Stimulated activated CD8-positive, alpha-beta memory T cell treated with anti-CD3 and anti-CD28 coated beads, Interleukin-4, amount 100 ng/mL, for 24 hours (primary cell): ENCODE results near the gene DDX51.
"Not testable (repeated sequence)": the region's sequence is repeated elsewhere in the genome, so short reads cannot be mapped to it uniquely, and the experiment has no call there.

Experiments
- DNase-seq: peaks from one replicate; pipeline ENCODE4 v3.0.0-alpha.2; 2020; ENCODE audit warnings: low read depth

DDX51 gene

DNA sequence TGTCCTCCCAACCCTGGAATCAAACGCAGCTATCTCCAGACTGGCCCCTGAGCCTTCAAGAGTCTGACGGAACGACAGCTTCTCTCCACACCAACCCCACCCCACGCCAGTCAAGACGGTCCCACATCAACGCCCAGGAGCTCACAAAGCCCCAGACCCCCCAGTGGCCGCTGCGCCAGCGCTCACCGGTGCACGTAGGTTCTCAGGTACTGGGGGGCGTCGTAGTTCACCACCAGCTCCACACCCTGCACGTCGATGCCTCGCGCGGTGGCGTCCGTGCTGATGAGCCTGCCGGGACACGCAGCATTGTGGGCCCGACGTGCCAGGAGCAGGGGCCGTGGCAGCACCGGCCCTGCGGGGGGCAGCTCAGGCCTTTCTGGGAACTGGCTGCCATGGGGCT is 4.2 kb downstream of the DDX51 start:
- no peak for DNase-seq

DNA sequence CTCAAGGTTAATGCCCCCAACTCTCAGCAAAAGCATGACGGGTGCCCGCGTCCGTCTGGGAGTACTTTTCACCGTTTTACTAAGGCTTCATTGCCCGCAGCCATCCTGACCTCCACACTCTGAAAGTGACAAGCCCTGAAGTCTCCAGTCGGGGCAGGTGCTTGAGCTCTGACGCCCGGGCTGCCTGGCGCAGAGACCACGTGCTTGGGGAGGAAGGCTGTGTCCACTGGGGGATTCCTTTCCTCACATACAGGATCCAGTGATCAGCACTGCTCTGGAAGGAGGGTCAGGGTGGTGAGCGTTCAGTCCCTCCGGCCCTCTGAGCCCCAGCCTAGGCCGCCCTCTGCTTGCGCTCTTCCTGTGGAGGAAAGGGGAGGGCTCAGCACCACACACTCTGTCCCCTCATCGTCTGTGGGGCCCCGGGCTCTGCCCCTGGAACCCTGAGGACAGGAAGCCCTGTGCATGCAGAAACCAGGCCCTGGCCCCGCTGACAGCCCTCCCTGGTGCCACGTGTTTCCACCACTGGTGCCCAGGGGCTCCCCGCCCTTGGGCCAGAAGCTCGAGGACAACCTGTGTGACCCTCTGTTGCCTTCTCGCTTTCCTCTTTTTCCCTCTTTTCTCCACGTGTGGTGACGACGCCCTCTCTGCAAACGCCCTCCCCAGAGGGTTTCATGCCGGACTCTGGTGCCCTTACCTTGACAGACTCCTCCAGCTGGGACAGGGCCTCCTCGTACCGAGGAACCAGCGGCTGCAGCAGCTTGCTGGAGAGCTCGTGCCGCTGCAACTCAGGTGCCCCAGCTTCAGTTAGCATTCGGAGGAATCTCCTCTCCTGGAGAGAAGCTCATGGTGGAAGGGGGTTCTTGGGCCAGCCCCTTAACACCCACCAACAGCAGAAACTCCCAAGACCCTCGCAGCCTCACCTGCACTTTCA is 4.9 kb downstream of the DDX51 start:
- DNase-seq = no peak

DNA sequence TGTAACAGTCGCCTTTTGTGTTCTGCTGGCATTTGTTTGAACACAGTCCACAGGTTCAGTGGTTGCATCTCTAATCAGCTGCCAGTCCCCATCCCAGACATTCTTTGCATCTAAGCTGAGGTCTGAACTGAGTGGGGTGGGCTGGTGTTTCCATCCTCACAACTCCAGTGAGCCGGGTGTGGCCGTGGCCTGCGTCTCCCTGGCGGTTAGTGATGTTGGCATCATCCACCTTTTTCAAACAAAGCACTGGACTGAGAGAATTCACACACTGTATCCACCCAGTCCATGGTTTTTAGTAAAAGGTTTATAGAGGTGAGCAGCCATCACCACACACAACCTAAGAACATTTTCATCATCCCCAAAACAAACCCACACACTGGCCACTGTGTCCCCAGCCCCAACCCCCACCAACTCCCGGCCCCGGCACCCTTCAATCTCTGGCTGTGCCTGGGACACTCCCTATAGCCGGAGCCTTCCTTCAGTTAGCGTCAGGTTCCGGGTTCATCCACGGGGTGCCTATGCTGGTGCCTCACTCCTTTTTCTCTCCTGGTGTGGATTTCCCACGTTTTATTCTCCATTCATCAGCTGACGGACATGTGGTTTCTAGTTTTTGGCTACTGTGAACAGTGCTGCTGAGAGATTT is 6.5 kb downstream of the DDX51 start:
- DNase-seq = no peak

- DNase-seq = not testable (repeated sequence)
Measured at GRCh38 chr12:132136226-132136625, 7.9 kb downstream of the DDX51 start.

DNA sequence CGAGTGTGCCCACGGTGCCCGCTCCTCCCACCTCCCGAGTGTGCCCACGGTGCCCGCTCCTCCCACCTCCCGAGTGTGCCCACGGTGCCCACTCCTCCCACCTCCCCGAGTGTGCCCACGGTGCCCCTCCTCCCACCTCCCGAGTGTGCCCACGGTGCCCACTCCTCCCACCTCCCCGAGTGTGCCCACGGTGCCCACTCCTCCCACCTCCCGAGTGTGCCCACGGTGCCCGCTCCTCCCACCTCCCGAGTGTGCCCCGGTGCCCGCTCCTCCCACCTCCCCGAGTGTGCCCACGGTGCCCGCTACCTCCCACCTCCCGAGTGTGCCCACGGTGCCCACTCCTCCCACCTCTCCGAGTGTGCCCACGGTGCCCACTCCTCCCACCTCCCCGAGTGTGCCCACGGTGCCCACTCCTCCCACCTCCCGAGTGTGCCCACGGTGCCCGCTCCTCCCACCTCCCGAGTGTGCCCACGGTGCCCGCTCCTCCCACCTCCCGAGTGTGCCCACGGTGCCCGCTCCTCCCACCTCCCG is 9.4 kb downstream of the DDX51 start:
- DNase-seq = not testable (repeated sequence)

DNA sequence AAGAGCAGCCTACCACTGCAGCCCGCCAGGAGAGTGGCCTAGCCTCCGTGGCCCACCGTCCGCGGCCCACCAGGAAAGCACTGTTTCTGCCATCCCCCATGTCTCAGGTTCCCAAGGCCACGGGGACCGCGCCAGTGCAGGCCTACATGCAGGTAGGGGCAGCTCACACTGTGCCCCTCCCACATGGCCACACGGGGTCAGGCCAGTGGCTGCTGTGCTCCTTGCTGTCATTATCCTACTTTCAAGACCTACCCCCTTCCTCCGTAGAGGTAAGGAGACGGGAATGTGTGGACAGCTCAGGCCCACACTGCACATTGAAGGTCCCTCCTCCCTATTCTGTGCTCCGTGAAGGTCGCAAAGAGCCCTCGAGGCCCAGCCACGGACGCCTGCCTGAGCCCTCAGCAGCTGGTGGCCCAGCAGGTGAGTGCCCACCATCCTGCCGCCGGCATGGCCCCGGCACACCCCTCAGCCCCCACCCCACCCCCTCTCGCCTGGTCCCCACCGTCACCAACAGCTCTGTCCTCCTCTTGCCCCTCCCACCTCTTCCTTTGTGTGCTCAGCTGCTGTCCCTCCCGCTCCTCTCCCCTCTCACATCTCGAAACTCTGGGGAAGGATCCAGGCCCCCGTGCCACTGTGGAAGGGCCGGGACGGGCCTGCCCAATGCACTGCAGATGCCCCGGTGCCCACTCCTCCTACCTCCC is 10.0 kb downstream of the DDX51 start:
- no peak for DNase-seq

- no peak for DNase-seq
Measured at GRCh38 chr12:132132609-132133430, 11.3 kb downstream of the DDX51 start.

- no peak for DNase-seq
Measured at GRCh38 chr12:132131952-132132351, 12.2 kb downstream of the DDX51 start.

DNA sequence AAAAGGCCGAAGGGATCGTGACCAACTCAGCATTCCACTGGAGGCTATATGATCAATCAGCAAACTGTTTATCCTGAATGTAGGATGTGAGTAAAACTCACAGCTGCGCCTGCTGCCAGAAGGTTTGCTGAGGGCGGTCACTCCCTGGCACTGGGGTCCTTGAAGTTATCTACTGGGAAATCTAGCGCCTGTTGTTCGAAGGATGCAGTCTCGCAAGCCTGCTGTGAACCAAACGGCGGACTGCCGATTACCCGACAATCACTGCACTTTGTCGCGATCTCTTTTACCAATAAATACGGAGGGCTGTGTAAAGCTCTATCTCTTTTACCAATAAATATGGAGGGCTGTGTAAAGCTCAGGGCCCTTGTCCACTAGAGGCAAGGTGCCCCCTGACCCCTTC is 12.9 kb downstream of the DDX51 start:
- DNase-seq = no peak

GRCh38 chr12:132130690-132131089 is 13.4 kb downstream of the DDX51 start:
- DNase-seq = no peak

DNA sequence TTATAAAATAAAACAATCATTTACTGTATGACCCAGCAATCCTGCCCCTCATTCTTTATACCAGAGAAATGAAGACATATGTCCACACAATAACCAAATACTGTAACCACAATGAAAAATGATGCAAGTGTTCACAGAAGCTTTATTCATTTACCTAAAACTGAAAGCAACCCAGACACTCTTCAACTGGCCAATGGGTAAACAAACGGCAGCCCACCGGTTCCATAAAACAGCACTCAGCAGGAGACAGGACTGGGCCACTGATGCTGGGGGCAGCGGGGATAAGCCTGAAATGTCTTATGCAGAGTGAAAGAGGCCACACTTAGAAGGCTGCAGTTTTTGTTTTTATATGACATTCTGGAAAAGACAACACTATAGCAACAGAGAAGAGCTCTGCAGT is 15.1 kb downstream of the DDX51 start:
- no peak for DNase-seq

DNA sequence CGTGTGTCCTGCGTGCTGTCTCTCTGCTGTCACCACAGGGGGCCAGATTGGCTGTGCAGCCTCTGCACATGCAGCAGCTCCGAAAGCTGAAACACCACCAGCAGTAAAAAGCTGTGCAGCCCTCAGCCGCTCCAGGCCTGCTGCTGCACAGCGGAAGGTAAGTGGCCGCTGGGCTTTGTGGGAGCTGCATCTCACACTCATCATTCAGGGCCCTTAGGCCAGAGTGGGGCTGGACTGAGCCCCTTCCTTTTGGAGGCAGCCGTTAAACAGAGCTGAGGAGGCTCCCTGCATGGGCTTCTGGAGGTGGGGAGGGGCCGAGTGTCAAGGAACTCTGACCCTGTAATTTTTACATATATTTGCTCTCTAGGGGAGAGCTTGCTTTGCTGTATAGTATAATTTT is 17.1 kb downstream of the DDX51 start:
- DNase-seq = no peak

DNA sequence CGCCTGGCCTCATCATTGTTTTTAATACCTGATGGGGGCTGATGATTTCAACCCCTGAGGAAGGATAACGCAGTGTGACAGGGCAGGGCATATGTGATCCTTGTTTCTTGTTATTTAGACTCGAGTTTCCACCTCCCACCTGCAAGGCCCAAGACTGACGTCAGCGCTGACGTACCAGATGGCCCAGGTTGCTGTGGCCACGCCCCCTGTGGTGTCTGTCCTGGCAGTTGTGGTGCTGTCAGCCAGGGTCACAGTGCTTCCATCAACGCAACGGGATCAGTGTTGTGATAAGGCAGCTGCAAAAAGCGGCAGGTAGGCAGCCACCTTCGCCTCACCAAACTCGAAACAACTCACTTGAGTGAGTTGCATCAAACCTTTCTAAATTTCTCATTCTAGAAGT is 18.4 kb downstream of the DDX51 start:
- no peak for DNase-seq

DNA sequence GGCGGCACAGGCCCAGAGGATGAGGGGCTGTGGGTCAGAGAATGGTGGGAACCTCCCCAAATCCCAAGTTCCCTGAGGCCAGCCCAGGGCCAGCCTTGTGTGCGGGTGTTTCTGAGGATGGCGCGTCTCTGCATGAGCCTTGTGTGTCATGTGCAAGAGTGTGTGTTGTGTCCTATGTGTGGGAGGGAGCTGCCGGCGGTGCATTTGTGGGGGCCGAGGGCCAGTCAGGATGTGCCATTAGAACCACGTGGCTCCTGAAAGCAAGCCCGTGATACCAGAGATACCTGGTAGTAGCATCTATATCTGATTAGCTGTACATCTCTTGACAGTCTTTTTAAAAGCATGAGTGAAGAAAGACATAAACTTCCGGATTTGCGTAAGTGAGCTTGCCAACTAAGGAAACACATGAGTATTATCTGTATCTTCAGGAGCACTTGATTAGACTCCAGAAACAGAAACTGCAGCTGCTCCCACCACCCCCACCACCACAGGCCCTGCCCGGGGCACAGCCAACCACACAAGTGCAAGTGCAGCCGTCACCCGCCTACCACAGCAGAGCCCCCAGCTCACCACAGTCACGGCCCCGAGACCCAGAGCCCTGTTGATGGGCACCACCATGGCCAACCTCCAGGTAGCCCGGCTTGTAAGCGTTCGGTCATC is 19.2 kb downstream of the DDX51 start:
- DNase-seq = no peak

DNA sequence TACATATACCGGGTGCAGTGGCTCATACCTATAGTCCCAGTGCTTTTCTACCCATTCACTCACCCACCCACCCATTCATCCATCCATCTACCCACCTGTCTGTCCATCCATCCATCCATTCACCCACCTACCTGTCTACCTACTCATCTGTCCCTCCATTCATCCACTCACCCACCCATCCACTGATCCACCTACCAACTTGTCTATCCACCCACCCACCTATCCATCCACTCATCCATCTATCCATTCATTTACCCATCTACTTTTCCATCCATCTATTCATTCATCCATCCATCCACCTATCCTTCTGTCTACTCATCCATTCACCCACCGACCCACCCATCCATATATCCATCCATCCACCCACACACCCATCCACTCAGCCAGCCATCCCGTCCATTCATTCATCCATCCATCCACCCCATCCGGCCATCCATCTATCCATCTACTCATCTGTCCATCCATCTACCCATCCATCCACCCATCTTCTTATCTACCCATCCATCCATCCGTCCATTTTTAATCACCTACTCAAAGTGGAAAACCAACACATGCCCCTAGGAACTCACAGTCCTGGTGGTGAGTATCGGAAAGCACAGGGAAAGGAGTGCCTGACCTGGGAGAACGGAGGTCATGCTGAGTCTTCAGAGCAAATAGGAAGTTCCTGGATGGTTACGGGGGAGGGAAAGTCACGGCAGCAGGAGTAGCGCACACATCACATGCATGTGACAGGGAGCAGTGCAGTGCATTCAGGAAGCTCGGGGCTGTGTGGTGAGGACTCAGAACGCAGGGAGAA is 20.0 kb downstream of the DDX51 start:
- no peak for DNase-seq

GRCh38 chr12:132121283-132121682 is 22.8 kb downstream of the DDX51 start:
- no peak for DNase-seq

GRCh38 chr12:132118876-132119275 is 25.2 kb downstream of the DDX51 start:
- no peak for DNase-seq

DNA sequence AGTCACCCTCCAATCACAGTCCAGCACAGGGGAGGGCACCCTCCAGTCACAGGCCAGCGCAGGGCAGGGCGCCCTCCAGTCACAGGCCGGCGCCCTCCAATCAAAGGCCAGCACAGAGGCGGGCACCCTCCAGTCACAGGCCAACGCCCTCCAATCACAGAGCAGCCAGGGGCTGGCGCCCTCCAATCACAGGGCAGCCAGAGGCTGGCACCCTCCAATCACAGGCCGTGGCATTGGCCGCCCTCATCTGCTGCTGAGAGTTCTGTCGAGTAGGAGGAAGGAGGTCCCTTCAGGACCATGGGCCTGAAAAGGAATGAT is 26.6 kb downstream of the DDX51 start:
- no peak for DNase-seq

- DNase-seq = no peak
Measured at GRCh38 chr12:132116709-132117557, 27.2 kb downstream of the DDX51 start.

DNA sequence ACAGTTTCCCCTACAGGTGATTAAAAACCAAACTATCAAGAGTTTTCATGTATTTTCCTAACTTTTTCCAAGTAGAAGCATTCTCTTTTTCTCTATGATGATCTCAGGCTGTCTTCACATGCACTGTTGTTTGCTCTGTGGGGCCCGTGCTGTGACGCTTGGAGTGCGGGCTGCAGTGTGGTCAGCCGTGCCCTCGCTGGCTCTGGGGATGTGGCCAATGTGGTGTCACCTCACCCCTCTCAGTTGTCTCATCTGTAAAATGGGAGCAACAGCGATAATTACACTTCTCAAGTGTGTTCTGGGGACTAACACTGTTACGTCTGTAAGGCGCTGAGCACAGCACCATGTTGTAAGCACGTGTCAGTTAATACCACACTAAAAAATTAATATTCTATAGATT is 28.6 kb downstream of the DDX51 start:
- DNase-seq = no peak
